Prostate gland (tissue), 2 donors: ENCODE measurements around the gene NXN. TPM values are rescaled to one million over a fixed set of nuclear protein-coding genes. Genes with fewer than 3 reads are reported as not detected.
"Not testable (repeated sequence)": the region's sequence is repeated elsewhere in the genome, so short reads cannot be mapped to it uniquely, and the experiment has no call there.

Experiments
- DNase-seq: peaks from one replicate; pipeline ENCODE4 v3.0.0-alpha.2; 2019; ENCODE audit warnings: low spot score
- H3K27ac ChIP-seq, 2 donors: fragments of 200-600 bp; sonication (generic); 2 replicates each; pipeline ENCODE4 v1.5.1; 2017 to 2019
- H3K27me3 ChIP-seq: fragments of 200-600 bp; sonication (generic); replicated peaks from 2 replicates; pipeline ENCODE4 v1.5.1; 2019; ENCODE audit not compliant: insufficient read depth
- H3K36me3 ChIP-seq, 2 donors: fragments of 200-600 bp; sonication (generic); 1 replicate in 1 of 2; 2 replicates in 1 of 2; pipeline versions ENCODE4 v1.5.1 to v1.8.1; 2017 to 2019
- H3K4me1 ChIP-seq: fragments of 200-600 bp; sonication (generic); replicated peaks from 2 replicates; pipeline ENCODE4 v1.5.1; 2019
- H3K4me3 ChIP-seq, 2 donors: fragments of 200-600 bp; sonication (generic); 2 replicates each; pipeline ENCODE4 v1.5.1; 2017 to 2019
- H3K9me3 ChIP-seq: fragments of 200-600 bp; sonication (generic); 2 replicates; pipeline ENCODE4 v1.5.1; 2017
- POLR2A ChIP-seq: fragments of 450-650 bp; IDR thresholded peaks from one replicate; pipeline ENCODE4 v1.6.1; 2016; ENCODE audit warnings: antibody characterized with exemption, mild to moderate bottlenecking
- POLR2AphosphoS5 ChIP-seq: sonication (generic); formaldehyde crosslinking; IDR thresholded peaks from one replicate; pipeline ENCODE4 v1.6.1; 2017; ENCODE audit warnings: antibody characterized with exemption
- WGBS: methylation state at CpG from one replicate; pipeline ENCODE4 v1.1.5; 2018; 5-methylcytosine and 5-hydroxymethylcytosine counted together
- intact Hi-C: fragments of 100-400 bp; cut with DNase I; formaldehyde crosslinking; loops from one replicate; pipeline ENCODE4 v1.14.2; 2022
- total RNA-seq, 2 donors: library from RNA; depleted of rRNA; stranded (reverse); fragments of >200 nt; gene quantifications; one replicate each; pipeline ENCODE4 v1.1.0, GENCODE V29; 2016
- TF ChIP-seq, protein P1 (sequence below), 4 experiments: fragments of 200-600 bp in 2 of 4; fragments of 450-650 bp in 2 of 4; sonication (generic) in 2 of 4; IDR thresholded peaks; 1 replicate in 3 of 4; 2 replicates in 1 of 4; pipeline ENCODE4 v1.5.1; 2016 to 2019; ENCODE audit warnings: antibody characterized with exemption in 4 of 4, mild to moderate bottlenecking in 2 of 4, moderate library complexity in 2 of 4

The NXN gene
- total RNA-seq, 2 donors from 2014 or later: 56.2 to 56.7 TPM

DNA sequence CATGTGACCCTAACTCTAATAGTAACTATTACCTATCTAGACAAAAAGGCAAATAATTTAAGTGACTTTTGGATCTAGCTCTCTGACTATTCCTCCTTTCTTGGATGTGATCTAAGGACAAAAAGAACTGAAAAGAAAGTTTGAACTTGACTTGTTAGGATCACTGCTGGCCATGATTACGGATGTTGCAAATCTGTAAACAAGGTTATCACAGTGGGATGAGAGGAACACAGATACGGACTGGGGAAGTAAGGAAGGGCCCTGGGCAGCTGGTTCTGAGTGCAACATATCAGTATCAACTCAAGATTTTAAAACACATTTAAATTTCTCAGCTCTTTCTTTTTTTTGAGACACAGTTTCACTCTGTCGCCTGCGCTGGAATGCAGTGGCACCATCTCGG, 118.8 kb downstream of the NXN start:
- H3K36me3 ChIP-seq: no peaks in the 10 kb centered on the region
- peak overlapping the region in 1 of 2 donors; percentile 34 for H3K27ac ChIP-seq
- intact Hi-C loops: no loop called here
- H3K4me1 ChIP-seq: no peaks in the 10 kb centered on the region
- no peak overlapping the region for H3K4me3 ChIP-seq
- 85% methylated on average over 5 of the region's 5 CpGs for WGBS
- no peaks in the 10 kb centered on the region for H3K9me3 ChIP-seq
- no peak for DNase-seq
- H3K27me3 ChIP-seq: no peaks in the 10 kb centered on the region
- no peak for TF ChIP-seq POLR2A

DNA sequence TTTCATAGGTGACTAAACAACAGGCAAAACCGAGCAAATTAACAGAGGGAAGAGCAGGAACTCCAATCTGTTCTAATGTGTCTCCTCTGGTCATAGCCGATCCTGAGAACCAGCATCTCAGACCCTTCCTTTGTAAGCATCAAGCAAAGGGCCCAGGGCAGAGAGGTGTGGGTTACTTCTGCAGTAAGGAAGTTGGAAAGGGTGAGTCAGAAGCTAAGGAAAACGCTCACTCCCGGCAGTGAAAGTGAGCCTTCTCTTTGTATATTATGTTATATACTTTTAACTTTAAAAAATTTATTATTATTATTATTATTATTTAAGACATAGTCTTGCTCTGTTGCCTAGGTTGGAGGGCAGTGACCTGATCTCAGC, 119.8 kb downstream of the NXN start:
- TF ChIP-seq POLR2AphosphoS5 (no peak), POLR2A (no peak)
- TF ChIP-seq, protein P1, sequence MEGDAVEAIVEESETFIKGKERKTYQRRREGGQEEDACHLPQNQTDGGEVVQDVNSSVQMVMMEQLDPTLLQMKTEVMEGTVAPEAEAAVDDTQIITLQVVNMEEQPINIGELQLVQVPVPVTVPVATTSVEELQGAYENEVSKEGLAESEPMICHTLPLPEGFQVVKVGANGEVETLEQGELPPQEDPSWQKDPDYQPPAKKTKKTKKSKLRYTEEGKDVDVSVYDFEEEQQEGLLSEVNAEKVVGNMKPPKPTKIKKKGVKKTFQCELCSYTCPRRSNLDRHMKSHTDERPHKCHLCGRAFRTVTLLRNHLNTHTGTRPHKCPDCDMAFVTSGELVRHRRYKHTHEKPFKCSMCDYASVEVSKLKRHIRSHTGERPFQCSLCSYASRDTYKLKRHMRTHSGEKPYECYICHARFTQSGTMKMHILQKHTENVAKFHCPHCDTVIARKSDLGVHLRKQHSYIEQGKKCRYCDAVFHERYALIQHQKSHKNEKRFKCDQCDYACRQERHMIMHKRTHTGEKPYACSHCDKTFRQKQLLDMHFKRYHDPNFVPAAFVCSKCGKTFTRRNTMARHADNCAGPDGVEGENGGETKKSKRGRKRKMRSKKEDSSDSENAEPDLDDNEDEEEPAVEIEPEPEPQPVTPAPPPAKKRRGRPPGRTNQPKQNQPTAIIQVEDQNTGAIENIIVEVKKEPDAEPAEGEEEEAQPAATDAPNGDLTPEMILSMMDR (IDR thresholded peaks at IDR 0.05): no peak
- 14% methylated on average over 4 of the region's 4 CpGs for WGBS
- H3K4me3 ChIP-seq: no peak overlapping the region
- no peaks in the 10 kb centered on the region for H3K36me3 ChIP-seq
- intact Hi-C loops: no loop called here
- H3K9me3 ChIP-seq: no peaks in the 10 kb centered on the region
- H3K4me1 ChIP-seq: no peaks in the 10 kb centered on the region
- no peaks in the 10 kb centered on the region for H3K27me3 ChIP-seq
- H3K27ac ChIP-seq: peak overlapping the region; percentile 66 to 83
- DNase-seq: no peak

DNA sequence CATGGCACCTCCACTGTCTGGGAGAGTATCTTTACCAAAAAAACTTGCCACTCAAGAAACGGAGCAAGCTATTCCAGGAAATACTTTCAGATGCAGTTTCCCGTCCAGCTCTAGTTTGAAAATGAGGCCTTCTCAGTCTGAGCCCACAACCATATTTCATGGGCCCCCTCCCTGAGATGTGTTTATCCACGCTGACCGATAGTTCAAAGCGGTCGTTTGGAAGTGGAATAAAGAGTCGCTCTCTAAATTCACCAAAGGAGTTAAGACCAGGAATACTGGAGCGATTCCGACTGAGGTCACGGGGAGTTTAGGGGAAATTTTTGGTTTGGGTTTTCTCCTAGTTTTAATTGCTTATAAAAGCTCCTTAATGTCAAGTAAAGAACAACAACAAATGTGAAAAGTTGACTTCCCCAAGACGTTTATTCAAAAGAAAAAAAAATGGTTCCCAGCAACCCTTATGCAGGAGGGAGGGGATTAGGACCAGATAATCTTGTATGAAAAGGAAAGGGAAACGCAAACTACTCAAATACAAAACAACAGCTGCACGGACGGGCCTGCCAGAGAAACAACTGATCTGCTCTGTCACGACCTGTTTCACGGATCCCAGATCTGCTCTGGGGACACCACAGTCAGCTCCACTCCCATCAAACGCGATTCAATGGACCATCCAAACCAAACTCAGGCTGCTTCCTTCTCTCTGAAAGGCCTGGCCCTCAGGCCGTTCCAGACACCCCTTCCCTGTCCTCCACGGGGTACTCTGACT, 120.3 kb downstream of the NXN start:
- Histone ChIP-seq H3K9me3 (no peaks in the 10 kb centered on the region), H3K4me3 (no peak overlapping the region), H3K4me1 (no peaks in the 10 kb centered on the region), H3K27me3 (no peaks in the 10 kb centered on the region), H3K27ac (peak overlapping the region; percentile 66 to 83), H3K36me3 (no peaks in the 10 kb centered on the region)
- 12% methylated on average over 20 of the region's 20 CpGs for WGBS
- TF ChIP-seq, protein P1 (IDR thresholded peaks at IDR 0.05): no peak
- TF ChIP-seq POLR2A (no peak), POLR2AphosphoS5 (no peak)
- peak; percentile 43 for DNase-seq
- intact Hi-C loops: no loop called here

DNA sequence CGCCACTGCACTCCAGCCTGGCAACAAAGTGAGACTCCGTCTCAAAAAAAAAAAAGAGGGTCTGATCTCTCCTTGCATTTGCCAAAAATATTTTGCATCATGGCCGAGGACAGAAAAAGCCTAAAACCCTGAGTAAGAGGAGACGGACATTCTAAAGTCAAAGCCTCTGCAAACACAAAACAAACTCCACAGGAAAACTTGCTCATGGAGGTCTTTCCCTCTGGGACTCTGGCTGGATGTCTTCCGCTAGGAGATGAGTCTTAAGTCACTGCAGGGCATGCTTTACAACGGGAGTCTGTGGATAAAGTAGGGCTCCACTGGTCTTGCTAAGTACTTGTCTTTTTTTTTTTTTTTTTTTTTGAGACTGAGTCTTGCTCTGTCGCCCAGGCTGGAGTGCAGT, 123.4 kb downstream of the NXN start:
- 50% methylated on average over 7 of the region's 7 CpGs for WGBS
- Histone ChIP-seq H3K9me3 (no peaks in the 10 kb centered on the region), H3K27me3 (no peaks in the 10 kb centered on the region), H3K4me1 (peaks cover 9% of the 10 kb centered on the region), H3K27ac (peak overlapping the region; percentile 15 to 49), H3K4me3 (no peak overlapping the region), H3K36me3 (no peaks in the 10 kb centered on the region)
- no peak for DNase-seq
- TF ChIP-seq POLR2A (no peak), POLR2AphosphoS5 (no peak)
- TF ChIP-seq, protein P1 (IDR thresholded peaks at IDR 0.05): no peak
- intact Hi-C loops: no loop called here

DNA sequence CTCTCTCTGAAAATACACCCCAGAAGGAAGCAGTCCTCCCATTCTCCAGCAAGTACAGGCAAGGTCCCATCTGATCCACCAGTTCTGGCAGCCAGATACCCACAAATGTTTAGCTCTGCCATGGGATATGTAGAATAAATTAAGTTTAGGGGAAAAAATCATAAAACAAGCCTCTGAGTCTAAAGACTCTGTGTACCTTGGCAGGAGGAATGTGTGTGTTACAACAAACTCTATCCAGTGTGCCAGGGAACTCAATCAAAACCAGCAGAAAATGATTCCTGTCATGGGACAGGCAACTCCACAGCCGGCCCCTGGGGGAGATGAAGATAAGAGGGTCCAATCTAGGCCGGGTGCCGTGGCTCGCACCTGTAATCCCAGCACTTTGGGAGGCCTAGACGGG, 124.0 kb downstream of the NXN start:
- H3K4me3 ChIP-seq: no peak overlapping the region
- H3K27me3 ChIP-seq: no peaks in the 10 kb centered on the region
- H3K4me1 ChIP-seq: peaks cover 11% of the 10 kb centered on the region
- H3K27ac ChIP-seq: peak overlapping the region; percentile 15 to 49
- intact Hi-C loops: no loop called here
- 25% methylated on average over 5 of the region's 5 CpGs for WGBS
- H3K36me3 ChIP-seq: no peaks in the 10 kb centered on the region
- H3K9me3 ChIP-seq: no peaks in the 10 kb centered on the region
- DNase-seq: no peak
- TF ChIP-seq POLR2AphosphoS5 (peak; percentile 30), POLR2A (no peak)
- TF ChIP-seq, protein P1 (IDR thresholded peaks at IDR 0.05): no peak

DNA sequence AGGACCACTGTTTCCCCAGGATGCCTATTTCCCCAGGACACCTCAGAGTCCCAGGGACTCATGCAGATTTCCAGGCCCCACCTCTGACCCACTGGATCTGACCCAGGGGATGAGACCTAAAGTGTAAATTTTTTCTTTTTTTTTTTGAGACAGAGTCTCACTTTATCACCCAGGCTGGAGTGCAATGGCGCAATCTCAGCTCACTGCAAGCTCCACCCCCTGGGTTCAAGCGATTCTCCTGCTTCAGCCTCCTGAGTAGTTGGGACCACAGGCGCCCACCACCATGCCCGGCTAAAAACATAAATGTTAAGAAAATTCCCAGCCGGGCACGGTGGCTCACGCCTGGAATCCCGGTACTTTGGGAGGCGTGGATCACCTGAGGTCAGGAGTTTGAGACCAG, 126.7 kb downstream of the NXN start:
- H3K4me3 ChIP-seq, H3K27ac ChIP-seq, H3K36me3 ChIP-seq, intact Hi-C loops, H3K9me3 ChIP-seq, DNase-seq, H3K27me3 ChIP-seq: not testable (repeated sequence)
- H3K4me1 ChIP-seq: peaks cover 11% of the 10 kb centered on the region
- WGBS: 97% methylated on average over 9 of the region's 9 CpGs
